C4-2B (cell line): Measurements from ENCODE around the gene PGRMC1.

ENCODE experiments used
- CTCF ChIP-seq: fragments of 450-650 bp; conservative IDR thresholded peaks from 2 replicates; pipeline ENCODE4 v1.5.1; 2017; ENCODE audit warnings: mild to moderate bottlenecking
- ZFX ChIP-seq: fragments of 450-650 bp; IDR thresholded peaks from 2 replicates; pipeline ENCODE4 v1.6.1; 2017

- no peak for TF ChIP-seq CTCF
- no peak for TF ChIP-seq ZFX
Measured at GRCh38 chrX:119189115-119189514, 47.0 kb upstream of the PGRMC1 start.
